Measurements from ENCODE around the gene MACC1. TPM values are rescaled to one million over a fixed set of nuclear protein-coding genes. Genes with fewer than 3 reads are reported as not detected.

MACC1 gene
- polyA plus RNA-seq, 3 donors from 2014 or later = 0.03 to 1.6 TPM; not detected in 1

DNA sequence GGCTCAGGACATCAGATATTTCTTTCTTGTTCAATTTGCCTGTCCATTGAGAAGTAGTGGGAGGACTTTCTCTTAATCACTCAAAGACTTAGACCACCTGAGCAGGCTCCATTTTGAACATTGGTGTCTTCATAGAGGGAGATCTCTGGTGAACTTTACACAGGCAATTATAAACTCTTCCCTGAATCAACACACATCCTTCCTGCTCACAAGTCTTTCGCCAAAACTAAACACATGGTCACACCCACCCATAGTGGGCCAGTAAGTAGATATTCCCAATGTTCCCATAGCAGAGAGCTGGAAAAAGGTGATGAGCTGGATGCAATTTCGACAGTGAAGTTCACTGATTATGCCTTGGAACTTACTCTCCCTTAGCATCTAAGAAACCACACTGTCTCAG is 8.2 kb upstream of the MACC1 start:
- Mint-ChIP-seq H3K36me3 (no peaks in the 10 kb centered on the region), H3K27ac (no peak overlapping the region), H3K27me3 (ENCODE audit: low read depth in 3 of 3) (peaks cover 0 to 3% (median 2%) of the 10 kb centered on the region in 3 donors), H3K9me3 (peaks cover 0 to 5% (median 0%) of the 10 kb centered on the region in 6 donors), H3K4me3 (no peak overlapping the region), H3K4me1 (peaks cover 9% of the 10 kb centered on the region in 2 donors)
- no peak for DNase-seq

DNA sequence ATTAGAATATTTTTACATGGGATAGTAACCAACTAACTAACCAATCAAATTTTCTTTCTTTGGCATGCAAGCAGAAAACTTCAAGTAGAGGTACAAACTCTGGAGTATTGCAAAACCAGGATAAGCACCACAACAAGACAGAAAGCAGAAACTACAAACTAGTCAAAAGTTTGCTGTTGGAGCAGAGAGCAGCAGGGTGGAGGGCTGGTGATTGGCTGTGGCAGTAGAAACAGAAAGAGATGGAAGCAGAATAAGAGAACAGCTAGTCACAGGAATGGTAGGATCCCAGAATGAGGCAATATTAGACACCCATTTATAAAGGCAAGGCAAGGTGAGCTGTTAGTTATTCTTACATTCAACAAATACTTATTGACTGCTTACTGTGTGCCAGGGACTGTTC is 6.8 kb upstream of the MACC1 start:
- Mint-ChIP-seq H3K9me3 (peaks cover 0 to 5% (median 0%) of the 10 kb centered on the region in 6 donors), H3K27ac (peak overlapping the region in 1 of 6 donors; percentile 18), H3K4me3 (no peak overlapping the region), H3K4me1 (peaks cover 21 to 23% of the 10 kb centered on the region in 2 donors), H3K27me3 (ENCODE audit: low read depth in 3 of 3) (peaks cover 0 to 3% (median 2%) of the 10 kb centered on the region in 3 donors), H3K36me3 (no peaks in the 10 kb centered on the region)
- DNase-seq = no peak

DNA sequence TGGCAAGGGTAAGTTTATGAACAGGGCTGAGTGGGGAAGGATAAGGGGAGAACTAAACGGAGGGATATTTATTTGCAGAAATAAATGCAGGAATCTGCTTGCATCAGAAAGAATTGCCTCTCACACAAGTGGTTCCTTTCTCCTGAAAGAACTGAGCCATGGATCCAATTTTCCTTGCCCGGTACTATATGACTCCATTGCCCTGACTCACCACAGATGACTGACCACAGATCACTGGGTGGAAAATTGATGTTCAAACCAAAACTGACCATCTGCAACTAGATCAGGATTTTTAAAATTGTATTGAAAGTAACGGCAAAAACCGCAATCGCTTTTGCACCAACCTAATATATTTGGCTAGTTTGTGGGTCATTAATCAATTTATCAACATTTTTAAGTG is 6.2 kb upstream of the MACC1 start:
- Mint-ChIP-seq H3K27ac (no peak overlapping the region), H3K4me3 (no peak overlapping the region), H3K36me3 (no peaks in the 10 kb centered on the region), H3K9me3 (peaks cover 0 to 5% (median 0%) of the 10 kb centered on the region in 6 donors), H3K27me3 (ENCODE audit: low read depth in 3 of 3) (peaks cover 0 to 3% (median 2%) of the 10 kb centered on the region in 3 donors), H3K4me1 (peaks cover 21 to 29% of the 10 kb centered on the region in 2 donors)
- no peak for DNase-seq

DNA sequence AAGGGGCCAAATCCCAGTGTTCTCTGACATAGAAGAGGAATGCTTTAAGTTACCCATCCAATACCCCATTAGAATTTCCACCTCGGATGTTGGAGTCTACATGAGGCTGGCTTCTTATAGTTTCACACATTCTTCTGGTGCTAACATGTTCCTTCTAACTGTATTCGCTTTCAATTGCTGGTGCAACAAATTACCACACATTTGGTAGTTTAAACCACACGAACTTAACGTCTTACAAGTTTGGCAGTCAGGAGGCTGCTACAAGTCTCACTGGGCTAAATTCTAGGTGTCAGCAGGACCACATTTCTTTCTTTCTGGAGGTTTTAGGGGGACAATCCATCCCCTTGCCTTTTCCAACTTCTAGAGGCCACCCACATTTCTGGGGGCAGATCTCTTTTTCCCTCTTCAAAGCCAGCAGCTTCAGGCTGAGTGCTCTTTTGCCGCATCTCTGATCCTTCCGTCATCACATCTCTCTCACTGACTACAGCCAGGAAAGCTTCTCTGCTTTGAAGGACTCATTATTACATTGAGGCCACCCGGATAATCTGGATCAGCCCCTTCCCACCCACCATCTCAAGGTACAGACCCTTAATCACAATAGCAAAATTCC is 5.1 kb upstream of the MACC1 start:
- peaks cover 24 to 40% of the 10 kb centered on the region in 2 donors for H3K4me1 Mint-ChIP-seq
- no peak overlapping the region for H3K4me3 Mint-ChIP-seq
- DNase-seq = no peak
- peaks cover 0 to 5% (median 0%) of the 10 kb centered on the region in 6 donors for H3K9me3 Mint-ChIP-seq
- no peak overlapping the region for H3K27ac Mint-ChIP-seq
- H3K36me3 Mint-ChIP-seq = no peaks in the 10 kb centered on the region
- H3K27me3 Mint-ChIP-seq (ENCODE audit: low read depth in 3 of 3) = peaks cover 0 to 3% (median 2%) of the 10 kb centered on the region in 3 donors

DNA sequence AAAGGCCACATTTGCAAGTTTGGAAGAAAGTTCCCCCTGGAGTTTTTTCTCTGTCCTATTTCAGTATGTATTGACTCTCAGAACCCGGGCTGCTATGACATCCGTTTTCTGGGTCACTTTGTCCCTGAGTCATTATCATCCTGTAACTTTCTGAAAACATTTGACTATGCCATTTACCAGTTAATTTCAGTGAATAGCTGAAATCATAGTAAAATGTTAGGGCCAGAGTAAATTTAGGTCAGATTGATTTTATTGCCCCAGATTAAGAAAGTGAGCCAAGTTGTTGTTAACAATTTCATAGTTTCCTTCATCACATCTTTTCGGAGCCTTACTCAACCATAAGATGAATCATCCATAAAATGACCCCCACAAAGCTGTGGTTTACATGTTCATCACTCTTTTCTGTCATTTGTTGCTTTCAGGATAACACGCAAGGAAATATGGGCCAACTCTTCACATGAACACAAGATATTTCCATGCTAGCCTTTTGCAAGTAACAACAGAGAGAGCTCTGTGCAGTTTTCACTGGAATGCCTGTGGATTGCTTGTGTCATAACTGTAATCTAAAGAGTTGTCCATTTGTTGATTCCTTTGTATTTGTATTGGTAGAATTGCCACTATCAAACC is 3.9 kb upstream of the MACC1 start:
- H3K27me3 Mint-ChIP-seq (ENCODE audit: low read depth in 3 of 3) = peaks cover 0 to 3% (median 2%) of the 10 kb centered on the region in 3 donors
- H3K36me3 Mint-ChIP-seq = no peaks in the 10 kb centered on the region
- H3K4me1 Mint-ChIP-seq = peaks cover 26 to 45% of the 10 kb centered on the region in 2 donors
- peaks cover 0 to 5% (median 0%) of the 10 kb centered on the region in 6 donors for H3K9me3 Mint-ChIP-seq
- H3K27ac Mint-ChIP-seq = peak overlapping the region in 1 of 6 donors; percentile 27
- no peak overlapping the region for H3K4me3 Mint-ChIP-seq
- DNase-seq = no peak

DNA sequence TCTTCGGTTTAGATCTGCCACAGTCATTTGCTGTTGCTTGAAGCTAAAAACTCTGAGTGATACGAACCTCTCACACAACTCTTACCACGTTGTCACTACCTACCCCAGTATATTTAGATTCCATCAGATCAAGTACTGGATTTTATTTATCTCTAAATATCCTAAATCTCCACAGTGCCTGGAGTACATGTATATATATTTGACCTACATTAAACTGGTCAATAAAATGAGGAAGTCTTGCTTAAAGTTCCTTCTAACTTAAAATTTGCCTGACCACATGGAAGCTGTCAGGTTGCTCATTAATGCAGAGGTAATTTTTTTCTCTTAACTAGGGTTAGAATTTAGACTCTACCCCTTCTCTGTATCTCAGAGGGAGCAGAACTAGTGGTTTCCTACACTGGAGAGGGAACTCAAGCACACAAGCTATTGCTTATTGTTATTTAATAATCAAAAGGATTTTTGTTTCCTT is 3.1 kb upstream of the MACC1 start:
- Mint-ChIP-seq H3K4me1 (peaks cover 24 to 45% of the 10 kb centered on the region in 2 donors), H3K27ac (peak overlapping the region in 5 of 6 donors; percentile 20 to 76 (median 37)), H3K4me3 (peak overlapping the region in 4 of 5 donors; percentile 5 to 50 (median 38)), H3K27me3 (ENCODE audit: low read depth in 3 of 3) (peaks cover 0 to 2% (median 0%) of the 10 kb centered on the region in 3 donors), H3K9me3 (peaks cover 0 to 5% (median 0%) of the 10 kb centered on the region in 6 donors), H3K36me3 (no peaks in the 10 kb centered on the region)
- DNase-seq = no peak

DNA sequence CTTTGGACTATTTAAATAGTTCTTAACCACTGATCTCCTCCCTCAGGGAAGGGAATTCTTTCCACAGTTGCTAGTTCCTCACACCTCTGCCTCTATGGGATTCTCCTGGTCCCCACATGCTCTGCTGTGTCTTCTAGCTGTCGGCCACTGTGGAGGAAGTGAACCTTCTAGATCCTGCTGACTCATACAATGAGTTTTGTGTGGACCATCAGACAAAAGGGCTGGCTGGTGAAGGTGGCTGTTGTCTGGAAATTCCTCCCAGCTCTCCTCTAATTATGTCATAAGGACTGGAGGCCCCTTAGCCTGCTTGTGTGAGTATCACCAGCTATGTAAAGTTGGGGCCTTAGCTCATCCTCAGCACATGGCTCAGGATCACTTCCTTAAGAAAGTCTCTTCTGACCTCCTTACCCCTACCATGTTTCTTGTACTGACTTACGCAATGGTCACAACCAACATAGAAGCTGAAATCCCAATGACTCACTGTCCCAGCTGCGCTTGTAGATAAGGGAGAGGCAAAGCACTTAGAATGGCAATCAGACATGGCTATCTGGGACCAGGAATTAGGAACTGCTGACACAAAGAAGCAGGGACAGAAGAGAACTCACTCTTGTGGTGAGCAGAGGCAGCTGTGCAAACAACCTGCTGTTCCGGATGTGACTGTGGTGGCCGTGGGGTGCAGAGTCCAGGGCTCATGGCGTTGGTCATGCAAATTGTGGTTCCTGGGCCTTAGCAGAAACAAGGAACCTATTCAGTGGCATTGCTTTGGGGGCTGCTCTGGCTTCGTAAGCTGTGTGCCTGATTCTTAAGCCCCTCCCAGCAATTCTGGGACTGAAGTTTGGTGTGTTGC is 2.5 kb upstream of the MACC1 start:
- DNase-seq = peak; percentile 29 to 33 (median 30)
- peaks cover 24 to 45% of the 10 kb centered on the region in 2 donors for H3K4me1 Mint-ChIP-seq
- peaks cover 0 to 3% (median 0%) of the 10 kb centered on the region in 6 donors for H3K9me3 Mint-ChIP-seq
- H3K4me3 Mint-ChIP-seq = peak overlapping the region in 4 of 5 donors; percentile 33 to 50 (median 44)
- H3K36me3 Mint-ChIP-seq = no peaks in the 10 kb centered on the region
- H3K27me3 Mint-ChIP-seq (ENCODE audit: low read depth in 3 of 3) = peaks cover 0 to 2% (median 0%) of the 10 kb centered on the region in 3 donors
- peak overlapping the region in 5 of 6 donors; percentile 20 to 76 (median 48) for H3K27ac Mint-ChIP-seq

DNA sequence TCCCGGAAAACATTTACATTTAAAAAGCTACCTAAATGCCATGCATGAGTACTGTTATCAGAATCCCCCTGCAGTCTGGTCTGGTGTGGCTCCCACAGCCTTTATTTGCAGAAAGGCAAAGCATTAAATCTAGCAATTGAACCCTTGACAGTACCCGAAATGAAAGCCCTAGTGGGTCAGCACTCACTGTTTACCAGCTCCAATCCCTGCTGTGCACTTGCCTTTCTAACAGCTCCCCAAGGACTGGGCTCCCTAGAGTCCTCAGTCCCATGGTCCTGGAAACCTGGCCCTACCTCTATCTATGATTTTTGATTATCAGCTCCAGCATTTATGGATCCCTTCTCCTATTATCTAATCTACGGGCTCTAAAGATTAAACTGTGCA is 1.9 kb upstream of the MACC1 start:
- Mint-ChIP-seq H3K27ac (peak overlapping the region in 1 of 6 donors; percentile 13), H3K36me3 (no peaks in the 10 kb centered on the region), H3K4me1 (peaks cover 24 to 45% of the 10 kb centered on the region in 2 donors), H3K4me3 (no peak overlapping the region), H3K27me3 (ENCODE audit: low read depth in 3 of 3) (peaks cover 0 to 2% (median 0%) of the 10 kb centered on the region in 3 donors), H3K9me3 (peaks cover 0 to 3% (median 0%) of the 10 kb centered on the region in 6 donors)
- no peak for DNase-seq

DNA sequence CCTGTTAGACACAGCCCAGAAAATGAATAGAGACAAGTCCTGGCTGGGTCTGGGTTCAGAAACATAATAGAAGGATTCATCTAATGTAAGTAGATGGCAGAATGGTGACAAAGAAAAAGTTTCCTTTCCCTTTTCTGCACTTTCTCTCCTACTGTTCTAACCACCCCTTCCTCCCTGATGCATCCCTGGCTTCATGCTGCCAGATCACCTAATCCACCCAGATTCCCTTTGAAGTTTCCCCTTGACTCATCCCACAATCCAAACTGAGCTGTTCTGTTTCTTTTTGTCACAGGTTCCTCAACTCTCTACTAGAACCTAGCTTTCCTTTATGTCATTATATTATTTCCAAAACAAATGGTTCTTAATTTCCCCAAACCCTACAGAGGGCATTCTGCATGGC is 1.1 kb upstream of the MACC1 start:
- DNase-seq = no peak
- Mint-ChIP-seq H3K36me3 (no peaks in the 10 kb centered on the region), H3K27ac (peak overlapping the region in 1 of 6 donors; percentile 13), H3K9me3 (peaks cover 0 to 3% (median 0%) of the 10 kb centered on the region in 6 donors), H3K4me1 (peaks cover 24 to 45% of the 10 kb centered on the region in 2 donors), H3K27me3 (ENCODE audit: low read depth in 3 of 3) (peaks cover 0 to 2% (median 0%) of the 10 kb centered on the region in 3 donors), H3K4me3 (no peak overlapping the region)

DNA sequence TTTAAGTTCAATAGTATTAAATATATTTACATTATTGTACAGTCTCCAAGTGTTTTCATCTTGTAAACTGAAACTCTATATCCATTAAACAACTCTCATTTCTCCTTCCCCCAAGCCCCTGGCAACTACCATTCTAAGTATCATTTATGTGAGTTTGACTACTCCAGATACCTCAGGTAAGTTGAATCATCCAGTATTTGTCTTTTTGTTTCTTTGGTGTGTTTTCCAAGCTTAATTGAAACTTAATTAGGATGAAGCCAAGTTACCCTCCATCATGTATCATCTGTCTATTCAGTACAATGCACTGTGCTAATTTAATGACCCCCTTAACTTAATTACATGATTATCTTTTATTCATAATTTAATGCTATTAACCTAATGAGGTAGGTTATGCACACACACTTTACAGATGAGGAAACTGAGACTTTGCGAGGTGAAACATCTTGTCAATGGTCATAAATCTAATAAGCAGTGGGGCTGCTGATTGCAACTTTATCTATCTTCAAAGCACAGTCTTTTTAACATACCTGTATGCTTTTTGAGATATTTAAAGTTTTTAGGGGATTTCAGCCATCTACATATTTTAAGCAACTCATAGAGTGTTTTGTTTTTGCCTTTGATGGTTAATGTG is 663 bp downstream of the MACC1 start:
- no peaks in the 10 kb centered on the region for H3K36me3 Mint-ChIP-seq
- DNase-seq = no peak
- H3K27ac Mint-ChIP-seq = no peak overlapping the region
- peaks cover 22 to 45% of the 10 kb centered on the region in 2 donors for H3K4me1 Mint-ChIP-seq
- peak overlapping the region in 1 of 5 donors; percentile 21 for H3K4me3 Mint-ChIP-seq
- no peaks in the 10 kb centered on the region for H3K27me3 Mint-ChIP-seq (ENCODE audit: low read depth in 3 of 3)
- peaks cover 0 to 2% (median 0%) of the 10 kb centered on the region in 6 donors for H3K9me3 Mint-ChIP-seq

DNA sequence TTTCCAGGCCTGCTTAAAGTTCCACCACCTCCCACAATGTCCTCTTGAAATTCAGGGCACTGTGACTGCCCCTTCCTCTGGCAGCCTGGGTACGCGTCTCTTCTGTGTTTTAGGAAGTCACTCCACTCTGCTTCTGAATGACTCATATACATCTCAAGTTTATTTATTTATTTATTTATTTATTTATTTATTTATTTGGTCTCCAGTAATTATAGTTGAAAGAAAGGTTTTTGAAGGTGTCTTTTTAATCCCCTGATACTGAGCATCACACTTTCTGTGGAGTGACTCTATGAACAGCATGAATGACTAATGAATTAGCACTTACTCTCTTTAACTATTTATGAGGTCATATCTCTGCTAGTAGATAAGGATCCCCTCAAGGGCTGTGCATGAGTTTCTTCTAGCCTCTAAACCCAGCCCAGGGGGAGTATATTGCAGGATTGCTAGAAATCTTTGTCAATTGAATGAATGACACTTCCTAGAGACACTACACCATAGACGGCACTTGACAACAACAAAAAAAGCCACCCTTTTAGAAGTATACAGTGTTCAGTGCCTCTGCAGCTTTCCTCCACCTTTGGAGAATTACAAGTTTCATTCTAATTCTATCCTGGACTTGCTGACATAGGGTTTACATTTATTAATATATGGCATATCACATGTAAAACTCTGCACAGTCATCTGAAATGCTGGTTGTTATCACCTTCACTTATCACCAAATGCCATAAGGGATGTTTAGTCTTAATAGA is 2.1 kb downstream of the MACC1 start:
- H3K4me3 Mint-ChIP-seq = no peak overlapping the region

DNA sequence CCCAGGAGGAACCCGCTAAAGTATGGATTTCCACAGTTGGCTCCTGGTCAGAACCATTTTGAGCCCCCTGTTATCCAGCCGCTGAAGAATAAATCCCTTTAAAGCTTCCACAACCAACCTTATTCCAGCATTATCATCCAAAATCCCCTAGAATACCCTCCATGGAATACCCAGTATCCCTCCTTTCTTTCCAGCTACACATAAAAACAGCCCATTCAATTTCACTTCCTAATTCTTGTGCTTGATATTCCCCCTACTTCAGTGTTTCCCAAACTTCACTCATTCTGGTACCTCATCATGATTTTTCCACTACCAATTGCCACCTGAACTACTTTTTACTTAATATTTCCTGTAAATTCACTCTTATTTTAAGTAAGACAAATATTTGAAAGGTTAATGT is 3.1 kb downstream of the MACC1 start:
- DNase-seq = no peak
- peaks cover 0 to 3% (median 0%) of the 10 kb centered on the region in 3 donors for H3K36me3 Mint-ChIP-seq
- no peak overlapping the region for H3K4me3 Mint-ChIP-seq

More for the DNA sequence above, 2.1 kb downstream of the MACC1 start:
- Mint-ChIP-seq H3K27ac (no peak overlapping the region), H3K27me3 (ENCODE audit: low read depth in 3 of 3) (peaks cover 0 to 2% (median 0%) of the 10 kb centered on the region in 3 donors), H3K9me3 (peaks cover 0 to 6% (median under 1%) of the 10 kb centered on the region in 6 donors), H3K36me3 (peaks cover 0 to 3% (median 0%) of the 10 kb centered on the region in 3 donors), H3K4me1 (peaks cover 14 to 33% of the 10 kb centered on the region in 2 donors)
- no peak for DNase-seq

More for the DNA sequence above, 3.1 kb downstream of the MACC1 start:
- no peak overlapping the region for H3K27ac Mint-ChIP-seq
- H3K27me3 Mint-ChIP-seq (ENCODE audit: low read depth in 3 of 3) = peaks cover 0 to 2% (median 0%) of the 10 kb centered on the region in 3 donors
- peaks cover 0 to 6% (median 3%) of the 10 kb centered on the region in 6 donors for H3K9me3 Mint-ChIP-seq
- peaks cover 5 to 24% of the 10 kb centered on the region in 2 donors for H3K4me1 Mint-ChIP-seq

Measured in immature natural killer cell (primary cell).